GM21515 (cell line): ENCODE results near the gene FUCA1.
A peak's percentile ranks its signal among the peaks of the same experiment; 100 is the strongest.
"Not testable (repeated sequence)": the region's sequence is repeated elsewhere in the genome, so short reads cannot be mapped to it uniquely, and the experiment has no call there.

Experiments
- ATAC-seq: cut with Tn5 transposase; IDR thresholded peaks from one replicate; pipeline ENCODE4 v1.9.1; 2021; ENCODE audit not compliant: unreplicated experiment

Gene FUCA1

DNA sequence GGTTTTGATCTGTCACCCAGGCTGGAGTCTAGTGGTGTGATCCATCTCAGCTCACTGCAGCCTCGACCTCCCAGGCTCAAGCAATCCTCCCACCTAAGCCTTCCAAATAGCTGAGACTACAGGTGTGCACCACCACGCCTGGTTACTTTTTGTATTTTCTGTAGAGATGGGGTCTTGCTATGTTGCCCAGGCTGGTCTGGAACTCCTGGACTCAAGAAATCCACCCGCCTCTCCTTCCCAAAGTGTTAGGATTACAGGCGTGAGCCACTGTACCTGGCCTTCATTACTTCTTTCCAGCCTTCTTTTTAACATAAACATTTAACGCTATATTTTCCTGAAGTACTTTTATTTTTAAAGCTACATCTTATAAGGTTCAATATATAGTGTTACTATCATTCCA, 24.4 kb downstream of the FUCA1 start:
- no peak for ATAC-seq

DNA sequence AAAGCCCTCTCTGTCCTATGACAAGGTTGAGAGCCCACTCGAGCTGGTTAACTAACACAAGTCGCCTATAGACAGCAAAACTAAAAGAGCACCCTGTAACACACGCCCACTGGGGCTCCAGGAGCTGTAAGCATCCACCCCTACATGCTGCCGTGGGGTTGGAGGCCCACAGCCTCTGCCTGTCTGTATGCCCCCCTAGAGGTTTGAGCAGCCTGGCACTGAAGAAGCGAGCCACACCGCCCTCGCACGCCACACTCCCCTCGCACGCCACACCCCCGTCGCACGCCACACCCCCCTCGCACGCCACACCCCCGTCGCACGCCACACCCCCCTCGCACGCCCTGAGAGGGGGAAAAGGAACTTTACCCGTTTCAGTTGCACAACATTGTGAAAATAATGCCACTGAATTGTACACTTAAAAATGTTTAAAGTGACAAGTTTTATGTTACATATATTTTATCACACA, 29.7 kb downstream of the FUCA1 start:
- no peak for ATAC-seq

DNA sequence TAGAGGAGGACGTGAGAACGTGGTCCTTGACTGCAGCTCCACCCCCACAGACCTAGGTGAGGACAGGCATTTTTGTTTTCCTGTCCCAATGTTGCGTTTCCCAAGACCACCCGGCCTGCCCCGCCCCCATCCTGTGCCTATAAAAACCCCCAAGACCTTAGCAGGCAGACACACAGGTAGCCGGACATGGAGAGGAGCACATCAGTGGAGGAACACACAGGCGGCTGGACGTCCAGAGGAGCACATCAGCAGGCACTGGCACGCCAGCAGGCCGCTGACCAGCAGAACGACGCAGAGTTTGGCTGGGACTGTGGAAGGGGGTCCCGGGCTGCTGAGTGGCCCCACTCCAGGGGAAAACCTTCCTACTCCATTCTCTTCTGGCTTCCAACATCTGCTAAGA, 30.2 kb downstream of the FUCA1 start:
- ATAC-seq, result no peak

DNA sequence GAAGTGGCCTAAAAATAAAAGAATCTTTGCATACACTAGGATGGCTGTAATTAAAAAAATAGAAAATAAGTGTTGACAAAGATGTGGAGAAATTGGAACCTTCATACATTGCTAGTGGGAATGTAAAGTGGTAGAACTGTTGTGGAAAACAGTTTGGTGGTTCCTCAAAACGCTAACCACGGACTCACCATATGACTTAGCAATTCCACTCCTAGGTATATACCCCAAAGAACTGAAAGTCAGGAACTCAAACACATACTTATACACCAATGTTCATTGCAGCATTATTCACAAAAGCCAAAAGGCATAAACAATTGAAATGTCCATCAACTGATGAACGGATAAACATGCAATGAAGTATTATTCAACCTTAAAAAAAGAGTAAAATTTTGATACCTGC, 32.1 kb downstream of the FUCA1 start:
- no peak for ATAC-seq

DNA sequence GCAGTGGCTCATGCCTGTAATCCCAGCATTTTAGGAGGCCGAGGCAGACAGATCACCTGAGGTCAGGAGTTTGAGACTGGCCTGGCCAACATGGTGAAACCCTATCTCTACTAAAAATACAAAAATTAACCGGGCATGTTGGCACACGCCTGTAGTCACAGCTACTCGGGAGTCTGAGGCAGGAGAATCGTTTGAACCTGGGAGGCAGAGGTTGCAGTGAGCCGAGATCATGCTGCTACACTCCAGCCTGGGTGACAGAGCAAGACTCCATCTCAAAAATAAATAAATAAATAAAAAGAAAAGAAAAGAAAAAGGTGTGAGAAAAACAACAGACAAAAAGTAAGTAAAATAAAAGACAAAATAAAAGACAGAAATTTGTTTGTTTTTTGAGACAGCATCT, 33.9 kb downstream of the FUCA1 start:
- not testable (repeated sequence) for ATAC-seq

DNA sequence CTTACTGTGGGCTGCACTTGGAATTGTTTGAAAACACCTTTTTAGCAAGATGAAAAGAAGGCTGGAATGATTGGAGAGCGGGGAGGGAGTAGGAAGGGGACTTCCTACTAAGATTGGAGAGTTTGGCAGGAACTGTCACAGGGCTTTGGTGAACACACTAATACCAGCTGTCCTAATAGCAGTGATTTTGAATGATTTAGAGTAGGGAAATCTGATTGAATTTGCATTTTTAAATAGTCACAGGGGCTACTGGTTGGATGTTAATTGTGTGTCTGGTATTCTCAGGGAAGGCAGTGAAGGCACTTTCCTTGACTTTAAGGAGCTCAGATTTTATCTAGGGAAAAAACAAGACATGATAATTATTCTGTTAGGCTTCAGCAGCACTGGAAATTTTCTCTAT, 40.4 kb downstream of the FUCA1 start:
- ATAC-seq, result no peak

DNA sequence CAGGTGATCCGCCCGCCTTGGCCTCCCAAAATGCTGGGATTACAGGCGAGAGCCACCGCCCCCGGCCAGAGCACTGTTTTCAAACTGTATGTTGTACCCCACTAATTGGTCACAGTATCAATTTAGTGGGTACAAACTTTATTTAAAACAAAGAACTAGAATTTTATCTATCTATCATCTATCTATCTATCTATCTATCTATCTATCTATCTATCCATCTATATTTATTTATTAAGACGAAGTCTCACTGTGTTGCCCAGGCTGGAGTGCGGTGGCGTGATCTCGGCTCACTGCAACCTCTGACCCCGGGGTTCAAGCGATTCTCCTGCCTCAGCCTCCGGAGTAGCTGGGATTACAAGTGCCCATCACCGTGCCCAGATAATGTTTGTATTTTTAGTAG, 41.5 kb downstream of the FUCA1 start:
- ATAC-seq, result not testable (repeated sequence)

DNA sequence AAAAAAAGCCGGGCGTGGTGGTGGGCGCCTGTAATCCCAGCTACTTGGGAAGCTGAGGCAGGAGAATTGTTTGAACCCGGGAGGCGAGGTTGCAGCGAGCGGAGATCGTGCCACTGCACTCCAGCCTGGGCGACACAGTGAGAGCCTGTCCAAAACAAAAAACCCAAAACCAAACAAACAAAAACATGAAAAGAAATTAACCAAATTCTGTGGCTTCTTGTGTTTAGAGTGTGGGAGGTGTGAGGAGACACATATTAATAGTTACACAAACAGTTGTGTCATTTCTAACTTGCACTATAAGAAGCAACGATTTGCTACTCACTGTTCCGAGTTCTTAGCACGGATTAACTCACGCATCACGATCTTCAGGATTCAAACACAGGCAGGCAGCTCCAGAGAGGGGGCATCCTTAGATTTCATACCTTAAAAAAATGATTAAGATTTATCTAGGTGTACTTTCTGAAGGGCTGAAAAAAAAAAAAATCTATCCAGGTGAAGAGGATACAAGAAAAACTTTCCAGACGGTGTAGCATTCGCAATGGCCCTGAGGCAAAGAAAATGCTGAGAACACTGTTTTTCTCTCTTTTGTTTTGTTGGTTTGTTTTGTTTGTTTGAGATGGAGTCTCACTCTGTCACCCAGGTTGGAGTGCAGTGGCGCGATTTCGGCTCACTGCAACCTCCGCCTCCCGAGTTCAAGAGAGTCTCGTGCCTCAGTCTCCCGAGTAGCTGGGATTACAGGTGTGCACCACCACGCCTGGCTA, 42.1 kb downstream of the FUCA1 start:
- peak; percentile 35 for ATAC-seq

DNA sequence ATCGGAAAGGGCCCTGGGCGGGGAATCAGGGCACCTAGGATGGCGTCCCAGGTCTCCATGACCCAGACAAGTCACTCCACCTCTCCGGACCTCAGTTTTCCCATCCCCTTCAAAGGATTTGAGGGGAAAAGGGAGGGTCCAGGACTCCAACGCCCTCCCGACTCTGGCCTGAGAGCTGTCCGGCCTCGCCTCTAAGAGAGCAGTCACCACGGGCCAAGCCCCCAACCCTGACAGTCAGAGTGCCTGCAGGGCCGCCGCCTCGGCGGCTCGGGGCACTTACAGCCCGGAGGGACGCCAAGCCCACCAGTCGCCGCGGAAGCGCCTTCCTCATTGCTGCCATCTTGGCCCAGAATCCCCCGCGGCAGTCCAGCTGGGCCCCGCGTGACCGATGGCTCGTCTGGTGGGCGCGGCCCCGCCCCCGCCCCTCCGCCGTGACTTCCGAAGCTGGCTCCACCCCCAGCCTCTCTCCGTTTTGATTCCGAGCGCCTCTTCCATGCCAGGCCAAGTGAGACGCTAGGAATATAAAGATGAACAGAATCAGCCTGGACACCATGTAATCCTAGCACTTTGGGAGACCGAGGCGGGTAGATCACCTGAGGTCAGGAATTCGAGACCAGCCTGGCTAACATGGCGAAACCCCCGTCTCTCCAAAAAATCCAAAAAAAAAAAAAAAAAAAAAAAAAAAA, 42.9 kb downstream of the FUCA1 start, which contains the start of gene HMGCL:
TSS of gene HMGCL (minus strand) at position 354 of the 686 bp plus-strand sequence. CDS start at position 340, 14 bp downstream.
- ATAC-seq, result peak; percentile 70

DNA sequence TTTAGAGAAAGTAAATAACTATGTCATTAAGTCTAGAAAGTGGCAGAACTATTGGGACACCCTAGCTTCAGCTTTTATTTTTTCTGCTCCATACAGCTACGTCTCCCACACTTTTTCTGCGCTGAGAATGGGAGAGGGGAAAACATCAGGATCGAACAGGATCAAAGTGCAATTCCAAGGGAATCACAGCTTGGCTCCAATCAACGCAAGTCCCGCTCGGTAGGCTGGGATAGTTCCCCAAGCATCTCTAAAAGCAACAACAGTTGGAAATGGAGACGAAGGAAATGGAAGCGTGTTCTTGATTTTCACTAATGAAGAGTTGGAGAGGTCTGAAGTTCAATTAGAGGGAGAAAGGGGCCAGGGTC, 43.4 kb downstream of the FUCA1 start:
- ATAC-seq, result no peak

DNA sequence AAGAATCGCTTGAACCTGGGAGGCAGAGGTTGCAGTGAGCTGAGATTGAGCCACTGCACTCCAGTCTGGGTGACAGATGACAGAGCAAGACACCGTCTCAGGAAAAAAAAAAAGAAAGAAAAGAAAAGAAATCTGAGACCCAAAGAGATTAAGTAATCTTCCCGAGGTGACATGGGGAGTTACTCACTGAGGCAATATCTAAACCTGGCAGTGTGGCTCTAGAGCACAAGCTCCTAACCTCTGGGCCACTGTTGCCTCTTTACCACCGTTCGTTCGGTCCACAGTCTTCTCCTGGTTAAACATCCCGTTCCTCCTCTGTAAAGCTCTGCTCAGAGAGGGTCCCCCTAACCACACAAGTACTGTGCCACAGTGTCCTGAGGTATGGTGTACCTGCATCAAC, 44.3 kb downstream of the FUCA1 start:
- no peak for ATAC-seq

DNA sequence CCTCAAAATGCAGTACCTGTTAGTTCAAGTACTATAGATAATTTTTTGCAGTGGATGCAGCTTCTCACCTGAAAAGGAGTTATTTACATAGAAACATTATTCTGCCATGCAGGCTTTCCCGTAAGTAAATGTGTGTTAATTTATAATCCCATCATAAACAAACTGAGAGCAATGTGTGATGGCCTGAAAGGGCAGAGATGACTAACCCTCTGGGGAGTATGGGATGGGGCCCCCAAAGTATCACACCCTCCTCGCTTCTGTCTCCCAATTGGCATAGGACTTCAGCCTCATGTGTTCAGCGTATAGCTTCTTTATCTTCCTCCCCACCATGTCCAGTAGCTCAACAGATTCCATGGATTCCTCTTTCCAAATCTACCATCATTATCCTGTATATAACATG, 50.5 kb downstream of the FUCA1 start:
- no peak for ATAC-seq

DNA sequence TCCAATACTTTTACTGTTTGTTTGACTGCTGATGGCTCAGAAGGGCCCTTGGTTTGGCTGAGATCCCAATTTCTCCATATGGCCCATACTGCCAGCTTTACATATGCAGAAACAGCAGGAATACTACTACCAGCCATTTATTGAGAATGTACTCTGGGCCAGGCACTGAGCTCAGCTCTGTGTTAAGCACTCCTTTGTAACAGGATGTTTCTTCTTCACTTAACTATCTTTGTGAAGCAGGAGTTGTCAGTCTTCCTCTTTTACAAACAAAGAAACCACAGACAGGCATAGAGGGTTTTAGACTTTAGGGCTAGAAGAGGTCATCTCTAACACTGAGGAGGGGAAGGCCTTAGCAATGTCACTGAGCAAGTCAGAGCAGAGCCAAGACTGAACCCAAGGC, 51.2 kb downstream of the FUCA1 start:
- no peak for ATAC-seq

DNA sequence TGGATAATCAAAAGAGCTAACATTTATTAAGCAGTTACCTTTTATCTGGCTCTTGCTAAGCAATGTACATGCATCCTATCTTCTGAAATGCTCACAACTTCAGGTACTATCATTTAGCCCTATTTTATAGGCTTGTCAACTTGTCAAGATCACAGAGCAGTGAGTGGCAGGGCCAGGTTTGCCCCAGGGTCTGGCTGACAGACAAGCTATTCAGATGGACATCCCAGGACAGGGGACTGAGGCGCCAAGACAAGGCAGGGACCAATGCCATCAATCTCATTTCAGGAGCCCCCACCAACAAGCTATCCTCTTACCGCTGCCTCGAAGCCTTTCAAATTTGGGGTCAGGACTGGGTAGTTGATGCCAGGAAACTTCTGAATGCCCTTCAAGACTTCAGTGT, 51.7 kb downstream of the FUCA1 start:
- no peak for ATAC-seq

DNA sequence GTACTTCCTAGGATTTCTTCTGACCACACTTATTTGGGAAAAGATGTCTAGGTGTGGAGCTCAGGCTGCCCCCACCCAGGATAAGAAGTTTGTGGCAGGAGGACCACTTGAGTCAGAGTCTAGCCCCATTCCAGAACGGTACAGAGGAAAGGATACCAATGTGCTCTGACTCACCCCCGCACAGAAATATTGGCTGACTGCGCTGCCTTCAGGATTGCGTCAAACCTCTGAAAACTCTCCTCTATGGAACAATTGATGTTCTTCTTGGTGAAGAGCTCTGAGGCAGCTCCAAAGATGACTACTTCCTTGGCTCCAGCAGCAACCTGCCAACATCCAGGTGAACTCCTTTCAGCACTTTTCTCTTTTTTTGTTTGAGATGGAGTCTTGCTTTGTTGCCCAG, 54.1 kb downstream of the FUCA1 start:
- ATAC-seq, result no peak

DNA sequence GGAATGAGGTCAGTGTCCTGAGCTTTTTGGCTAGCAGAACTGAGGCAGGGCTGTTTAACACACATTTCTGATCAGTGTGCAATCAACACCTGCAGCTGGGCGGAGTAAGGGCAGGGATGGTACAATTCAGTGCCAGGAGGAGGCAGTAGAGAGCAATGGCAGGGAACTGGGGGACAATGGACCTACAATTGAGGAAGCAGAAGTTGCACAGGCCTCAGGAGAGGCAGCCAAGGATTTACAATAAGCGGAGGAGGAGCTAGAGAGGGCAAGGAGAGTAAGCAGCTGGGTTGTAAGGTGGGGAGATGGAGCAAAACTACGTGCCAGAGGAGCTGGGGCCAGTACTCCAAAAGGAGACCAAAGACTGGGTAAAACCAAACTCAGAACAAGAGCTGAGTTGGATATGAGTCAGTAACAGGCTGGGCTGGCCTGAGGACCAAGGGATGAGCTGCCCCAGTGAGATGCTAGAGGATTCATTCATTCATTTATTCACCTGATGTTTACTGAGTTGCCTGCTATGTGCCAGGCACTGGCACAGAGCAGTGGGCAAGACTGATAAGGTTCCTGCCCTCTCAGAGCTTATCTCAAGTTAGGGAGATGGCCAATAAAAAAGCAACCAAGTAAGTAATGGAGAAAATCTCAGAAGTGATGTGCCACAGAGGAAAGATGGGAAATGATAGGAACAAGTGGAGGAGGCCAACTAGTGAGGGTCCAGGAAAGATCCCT, 57.1 kb downstream of the FUCA1 start:
- ATAC-seq, result no peak

DNA sequence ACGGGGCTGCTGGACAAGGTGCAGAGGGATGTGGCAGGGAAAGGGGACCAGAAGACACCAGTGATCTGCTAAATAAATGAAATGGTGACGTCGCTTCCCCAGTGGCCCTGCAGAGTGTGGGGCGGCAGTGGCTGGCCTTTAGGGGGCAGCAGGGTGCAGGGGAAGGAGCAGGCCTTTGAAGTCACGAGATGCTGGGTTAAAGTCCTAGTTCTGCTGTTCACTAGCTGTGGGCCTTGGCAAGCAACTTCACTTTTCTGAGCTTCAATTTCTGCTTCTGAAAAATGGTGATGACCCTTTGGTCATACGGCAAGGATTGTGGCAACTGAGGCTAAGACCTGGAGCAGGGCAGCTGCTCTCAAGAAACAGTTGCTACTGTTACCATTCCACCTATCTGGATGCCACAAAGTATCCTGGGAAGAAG, 58.3 kb downstream of the FUCA1 start:
- peak; percentile 53 for ATAC-seq

DNA sequence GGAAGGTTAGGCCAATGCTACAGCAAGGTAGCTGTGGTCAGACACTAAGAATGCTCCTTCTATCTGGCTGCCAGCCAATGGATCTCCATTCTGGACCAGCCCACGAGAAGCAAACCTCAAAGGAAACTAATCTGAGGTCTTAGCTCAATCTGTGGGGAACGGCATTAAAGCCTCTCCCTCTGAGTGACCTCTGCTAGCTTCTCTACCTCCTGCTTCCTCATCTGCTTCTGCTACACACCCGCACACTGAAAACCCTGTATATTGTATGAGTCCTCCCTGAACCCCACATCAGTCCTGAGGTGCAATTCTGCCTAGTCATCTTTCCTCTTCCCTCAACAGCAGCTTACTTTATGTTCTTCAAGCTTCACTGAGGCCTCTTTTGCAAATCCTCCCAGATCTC, 60.6 kb downstream of the FUCA1 start:
- ATAC-seq, result no peak

DNA sequence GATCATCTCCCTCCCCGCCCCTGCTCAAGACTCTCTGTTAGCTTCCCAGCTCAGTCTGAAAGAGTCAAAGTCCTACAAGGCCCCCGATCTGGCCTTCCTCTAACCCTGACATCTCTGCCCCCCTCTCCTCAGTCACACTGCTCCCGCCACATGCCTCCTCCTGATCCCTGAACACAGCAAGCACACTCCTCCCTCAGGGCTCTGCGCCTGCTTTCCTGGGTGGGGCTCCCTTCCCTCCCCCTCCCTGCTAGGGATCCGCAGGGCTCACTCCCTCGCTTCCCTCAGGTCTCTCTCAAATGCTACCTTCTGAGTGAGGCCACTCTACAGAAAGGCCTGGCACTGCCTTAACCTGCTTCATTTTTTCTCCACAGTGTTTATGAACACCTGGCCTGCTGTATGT, 61.8 kb downstream of the FUCA1 start:
- no peak for ATAC-seq

DNA sequence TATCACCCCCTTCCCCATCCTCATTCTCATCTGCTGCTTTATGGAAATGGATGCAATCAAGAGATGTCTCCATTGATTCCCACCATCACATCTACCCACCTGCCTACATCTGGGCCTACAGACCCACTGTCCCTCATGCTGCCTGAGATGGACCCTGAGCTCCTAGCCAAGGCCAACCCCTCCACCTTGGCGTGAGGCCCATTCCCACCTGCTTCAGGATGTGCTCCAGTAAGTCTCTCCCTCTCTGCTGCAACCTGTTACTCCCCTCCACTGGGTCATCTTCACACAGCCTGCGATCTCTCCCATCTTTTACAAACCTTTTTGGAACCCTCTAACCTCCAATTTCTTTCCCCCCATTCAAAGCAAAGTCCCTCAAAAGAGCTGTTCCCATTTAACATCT, 63.1 kb downstream of the FUCA1 start:
- ATAC-seq, result no peak

DNA sequence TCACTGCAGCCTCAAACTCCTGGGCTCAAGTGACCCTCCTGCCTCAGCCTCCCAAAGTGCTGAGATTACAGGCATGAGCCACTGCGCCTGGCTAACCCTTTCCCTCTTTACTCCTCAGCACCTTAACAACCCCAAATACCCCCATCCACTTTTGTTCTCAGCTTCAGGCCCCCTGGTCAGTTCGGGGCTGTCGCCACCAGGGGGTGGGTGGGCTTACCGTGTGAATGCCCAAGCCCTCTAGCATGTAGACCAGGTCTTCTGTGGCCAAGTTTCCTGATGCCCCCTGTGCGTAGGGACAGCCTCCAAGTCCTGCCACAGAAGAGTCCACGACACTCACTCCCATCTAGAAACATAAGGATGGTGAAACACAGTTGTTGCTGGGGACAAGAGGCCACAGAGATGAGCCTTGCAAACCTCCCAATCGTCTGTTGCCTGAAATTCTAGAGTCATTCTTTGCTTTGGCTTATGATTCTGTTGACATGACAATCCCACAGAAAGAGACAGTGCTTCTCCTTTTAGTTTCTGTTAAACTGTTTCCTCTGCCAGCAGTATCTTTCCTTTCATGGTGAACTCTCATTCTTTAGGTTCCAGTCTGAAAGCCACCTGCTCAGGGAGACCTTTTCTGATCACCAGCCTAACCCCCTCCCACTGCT, 63.8 kb downstream of the FUCA1 start:
- ATAC-seq, result no peak
